Activated CD4-positive, alpha-beta T cell treated with anti-CD3 and anti-CD28 coated beads, Interleukin-2, amount 50 U/mL, for 24 hours (primary cell): ENCODE measurements around the gene HIVEP3.
"Not testable (repeated sequence)": the region's sequence is repeated elsewhere in the genome, so short reads cannot be mapped to it uniquely, and the experiment has no call there.

Experiments
- DNase-seq, 2 donors: peaks; one replicate each; pipeline ENCODE4 v3.0.0-alpha.2; 2020; ENCODE audit warnings: low read depth in 1 of 2, low spot score in 1 of 2

HIVEP3 gene

DNA sequence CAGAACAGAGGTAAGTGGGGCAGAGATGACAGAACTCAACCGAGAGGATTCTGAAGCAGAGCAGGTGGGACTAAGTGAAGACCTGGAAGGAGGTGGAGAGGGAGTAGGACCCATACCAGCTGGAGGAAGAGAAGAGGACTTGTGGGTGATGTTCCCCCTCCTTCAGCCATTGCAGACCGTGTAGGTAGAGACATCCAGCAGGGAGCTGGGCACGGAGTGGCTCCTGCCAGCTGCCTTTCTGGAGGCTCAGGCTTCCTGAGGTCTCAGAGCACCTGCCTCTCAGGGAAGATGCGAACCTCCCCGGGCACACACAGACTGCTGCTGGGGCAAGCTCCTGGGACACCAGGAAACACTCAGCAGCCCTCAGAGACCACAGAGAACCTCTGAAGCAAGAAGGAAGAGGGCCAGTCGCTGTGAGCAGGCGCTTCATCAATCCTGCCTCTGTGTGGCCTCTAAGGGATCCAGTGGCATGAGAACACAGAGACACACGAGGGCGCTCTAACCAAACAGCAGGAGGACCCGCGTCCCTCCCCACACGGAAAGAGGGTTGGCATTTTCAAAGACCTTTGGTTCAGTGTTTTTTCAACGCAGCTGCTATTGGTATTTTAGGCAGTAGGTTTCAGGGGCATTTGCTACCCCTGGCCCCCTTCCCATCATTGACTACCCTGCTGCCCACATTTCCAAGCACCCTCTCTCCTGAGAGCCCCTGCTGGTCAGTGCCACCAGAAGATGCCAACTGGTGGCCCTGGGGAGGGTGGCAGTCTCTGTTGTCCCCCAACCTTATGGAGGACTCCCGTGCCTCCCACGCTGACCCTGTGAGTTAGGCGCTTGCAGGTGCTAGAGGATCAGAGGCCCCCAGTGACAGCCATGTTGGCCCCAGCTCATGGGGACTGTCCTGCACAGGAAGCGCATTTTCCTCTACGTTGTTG lies 344.7 kb downstream of the HIVEP3 start:
- peak; percentile 53 to 65 for DNase-seq

GRCh38 chr1:41573194-41573593 lies 345.5 kb downstream of the HIVEP3 start:
- DNase-seq: no peak

DNA sequence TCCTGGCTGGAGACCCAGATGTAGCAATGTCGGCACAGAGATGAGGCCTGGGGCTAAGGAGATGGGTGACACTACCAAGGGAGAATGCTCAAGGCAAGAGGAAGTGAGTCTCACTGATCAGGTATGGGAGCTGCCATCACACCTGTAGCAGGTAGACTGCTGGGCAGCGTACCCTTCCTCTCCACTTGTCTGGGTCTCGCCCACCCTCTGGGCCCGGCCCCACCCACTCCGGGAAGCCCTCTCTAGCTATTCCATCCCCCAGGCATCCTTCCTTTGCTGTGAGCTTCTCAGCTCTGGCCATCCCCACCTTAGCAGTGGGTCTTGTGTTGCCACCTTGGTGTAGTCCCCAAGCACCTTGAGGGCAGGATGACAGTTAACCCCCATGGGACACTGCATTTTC lies 346.5 kb downstream of the HIVEP3 start:
- DNase-seq: no peak

- no peak for DNase-seq
Measured at GRCh38 chr1:41571041-41571440, 347.7 kb downstream of the HIVEP3 start.

- DNase-seq: no peak
Measured at GRCh38 chr1:41568204-41568603, 350.5 kb downstream of the HIVEP3 start.

GRCh38 chr1:41566969-41567368 lies 351.8 kb downstream of the HIVEP3 start:
- no peak for DNase-seq

DNA sequence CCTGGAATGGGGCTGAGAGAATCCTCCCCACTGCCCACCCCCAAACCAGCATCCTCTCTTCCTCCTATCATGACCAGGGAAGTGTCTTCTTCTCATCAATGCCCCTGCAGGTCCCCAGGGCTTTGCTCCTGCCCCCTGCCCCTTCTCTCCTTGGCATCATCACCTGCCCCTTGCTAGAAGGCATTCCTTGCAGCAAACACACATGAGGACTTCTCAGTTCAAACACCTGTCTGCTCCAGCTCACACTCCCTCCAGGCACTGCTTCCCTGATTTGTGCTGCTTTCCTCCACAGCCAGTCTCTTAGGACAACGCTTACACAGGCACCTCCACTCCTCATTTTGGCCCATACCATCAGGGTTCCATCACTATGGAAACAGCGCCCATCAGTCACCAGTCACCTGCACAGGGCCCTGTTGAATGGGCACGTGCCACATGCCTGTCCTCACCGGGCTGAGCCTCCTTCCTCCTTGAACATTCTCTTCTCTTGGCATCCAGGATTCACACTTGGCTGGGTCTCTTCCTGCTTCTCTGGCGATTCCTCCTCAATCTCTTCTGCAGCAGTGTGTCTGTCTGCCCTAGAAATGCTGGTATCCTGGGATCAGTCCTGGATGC lies 352.3 kb downstream of the HIVEP3 start:
- no peak for DNase-seq

DNA sequence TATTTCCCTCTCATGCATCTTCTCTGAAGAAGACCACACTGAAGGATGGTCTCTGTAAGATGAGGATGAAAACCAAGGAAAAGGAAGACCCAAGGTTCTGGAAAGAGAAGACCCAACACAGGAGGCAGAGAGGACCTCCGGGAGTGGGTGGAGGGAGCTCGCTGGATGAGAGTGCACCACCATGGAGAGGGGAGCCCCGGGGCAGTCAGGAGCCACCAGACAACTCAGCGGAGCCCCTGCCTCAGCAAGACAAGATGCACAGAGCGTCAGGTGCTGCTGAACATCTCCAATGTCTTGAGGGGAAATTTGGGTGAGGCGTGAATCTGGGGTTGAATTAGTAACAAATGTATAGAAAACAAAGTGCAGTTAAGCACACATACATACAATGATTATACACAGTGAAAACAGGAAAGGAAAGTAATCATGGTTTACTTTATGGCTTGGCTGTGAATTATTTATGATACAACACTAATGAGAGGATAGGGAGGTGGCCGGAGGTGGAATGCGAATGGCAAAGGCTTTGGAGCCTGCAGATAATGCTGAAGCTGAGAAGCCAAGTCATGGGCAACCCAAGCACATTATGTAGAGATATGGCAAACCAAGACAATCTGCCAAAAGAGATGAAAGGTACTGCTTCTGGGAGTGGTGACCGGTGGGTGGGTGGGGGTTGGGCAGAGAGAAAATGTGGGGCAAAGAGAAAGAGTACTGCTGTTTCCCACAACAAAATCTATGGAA lies 353.8 kb downstream of the HIVEP3 start:
- no peak for DNase-seq

- no peak for DNase-seq
Measured at GRCh38 chr1:41562328-41562727, 356.4 kb downstream of the HIVEP3 start.

DNA sequence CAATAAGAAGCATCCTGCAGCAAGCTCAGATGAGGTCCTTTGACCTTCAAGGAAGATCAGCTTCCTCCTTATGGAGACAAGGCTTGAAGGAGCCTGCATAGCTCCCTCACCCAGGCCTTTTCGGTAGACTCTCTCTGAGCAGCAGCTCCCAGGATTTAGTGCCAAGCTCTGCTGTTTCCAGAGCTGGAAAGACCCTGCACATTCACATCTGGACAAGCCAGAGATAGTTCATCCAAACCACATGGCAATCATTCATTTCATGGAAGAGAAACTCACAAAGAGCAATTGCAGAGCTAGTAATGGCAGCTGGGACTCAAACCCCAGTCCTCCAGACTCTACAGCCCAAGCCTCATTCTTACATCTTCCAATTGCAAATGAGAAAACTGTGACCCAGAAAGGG lies 357.8 kb downstream of the HIVEP3 start:
- no peak for DNase-seq

DNA sequence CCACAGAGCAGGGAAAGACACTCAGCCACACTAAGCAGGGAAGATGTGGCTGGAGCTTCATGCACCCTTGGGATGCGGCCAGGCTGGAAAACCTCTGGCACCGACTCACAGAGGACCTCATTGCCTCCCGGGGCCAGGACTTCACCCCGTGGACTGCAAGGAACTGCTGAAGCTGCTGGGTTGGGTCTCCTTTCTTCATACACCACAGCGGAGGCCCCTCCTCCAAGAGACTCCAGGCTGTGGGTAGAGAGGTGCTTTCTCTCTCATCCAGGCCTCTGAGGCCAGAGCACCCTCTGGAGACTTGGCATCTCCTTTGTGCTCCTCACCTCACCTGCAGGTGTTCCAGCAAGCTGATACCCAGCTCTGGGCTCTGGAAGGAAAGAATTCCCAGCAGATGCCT lies 358.2 kb downstream of the HIVEP3 start:
- no peak for DNase-seq

GRCh38 chr1:41559331-41559730 lies 359.4 kb downstream of the HIVEP3 start:
- DNase-seq: no peak

- no peak for DNase-seq
Measured at GRCh38 chr1:41558761-41559171, 360.0 kb downstream of the HIVEP3 start.

GRCh38 chr1:41557751-41558455 lies 360.8 kb downstream of the HIVEP3 start:
- no peak for DNase-seq

- not testable (repeated sequence) for DNase-seq
Measured at GRCh38 chr1:41554746-41555145, 364.0 kb downstream of the HIVEP3 start.

DNA sequence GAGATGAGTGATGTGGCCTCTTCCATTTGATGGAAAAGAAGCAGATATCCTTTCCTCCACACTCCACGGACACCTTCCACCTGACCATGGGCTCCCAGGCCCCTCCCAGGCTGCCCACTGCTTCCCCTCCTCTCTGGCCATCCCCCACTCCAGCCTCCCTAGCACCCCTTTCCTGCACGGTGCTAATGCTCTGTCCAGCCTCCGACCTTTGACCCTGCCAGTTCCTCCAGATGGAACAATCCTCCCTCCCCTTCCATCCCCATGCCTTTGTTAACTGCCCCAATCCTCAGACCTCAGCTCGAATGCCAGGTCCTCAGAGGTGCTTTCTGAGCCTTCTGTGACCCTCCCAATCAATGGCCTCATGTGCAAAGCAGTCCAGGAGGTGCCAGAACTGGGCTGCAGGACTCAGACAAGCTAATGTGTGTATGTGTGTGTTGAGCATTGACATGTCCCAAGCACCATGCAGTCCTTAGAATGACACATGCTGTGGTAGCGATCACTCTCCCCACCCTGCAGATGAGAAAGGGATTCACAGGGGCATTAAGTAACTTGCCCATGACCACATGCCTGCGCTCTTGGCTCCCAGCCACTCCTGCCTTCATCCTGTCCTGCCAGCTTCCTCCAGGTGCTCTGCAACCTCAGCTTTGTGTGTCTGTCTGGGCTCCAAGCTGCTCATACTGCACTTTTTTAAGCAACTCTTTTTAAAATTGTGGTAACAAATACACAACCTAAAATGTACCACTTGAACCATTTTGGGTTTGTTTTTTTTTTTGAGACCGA lies 370.8 kb downstream of the HIVEP3 start:
- DNase-seq: no peak

DNA sequence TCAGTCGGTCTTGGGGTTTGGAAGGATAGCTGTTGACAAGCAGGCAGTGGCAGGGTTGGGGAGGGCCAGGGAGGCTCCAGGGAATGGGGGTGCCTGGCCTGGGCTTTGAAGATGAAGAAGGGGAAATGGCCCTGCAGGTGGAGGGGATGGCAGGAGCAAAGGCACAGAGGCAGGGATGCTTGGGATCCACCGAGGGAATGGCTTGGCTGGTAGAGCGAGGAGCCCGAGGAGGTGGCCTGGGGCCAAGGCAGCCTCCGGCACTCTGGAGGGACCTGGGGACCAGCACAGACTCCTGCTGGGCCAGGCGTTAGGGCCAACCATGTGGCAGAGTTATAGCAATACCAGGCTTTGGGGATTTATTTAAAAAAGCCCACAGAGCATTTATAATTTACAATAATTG lies 371.4 kb downstream of the HIVEP3 start:
- DNase-seq: no peak

GRCh38 chr1:41546833-41547135 lies 371.9 kb downstream of the HIVEP3 start:
- no peak for DNase-seq

GRCh38 chr1:41545996-41546832 lies 372.5 kb downstream of the HIVEP3 start:
- no peak for DNase-seq
